ENCODE results near the gene INPP4B.

Gene INPP4B

GRCh38 chr4:142447009-142447408 lies 399.1 kb downstream of the INPP4B start:
- H3K4me3 ChIP-seq (ENCODE audit: control insufficient read depth, low read depth, low read length) = no peak overlapping the region
- TF ChIP-seq, protein P1, sequence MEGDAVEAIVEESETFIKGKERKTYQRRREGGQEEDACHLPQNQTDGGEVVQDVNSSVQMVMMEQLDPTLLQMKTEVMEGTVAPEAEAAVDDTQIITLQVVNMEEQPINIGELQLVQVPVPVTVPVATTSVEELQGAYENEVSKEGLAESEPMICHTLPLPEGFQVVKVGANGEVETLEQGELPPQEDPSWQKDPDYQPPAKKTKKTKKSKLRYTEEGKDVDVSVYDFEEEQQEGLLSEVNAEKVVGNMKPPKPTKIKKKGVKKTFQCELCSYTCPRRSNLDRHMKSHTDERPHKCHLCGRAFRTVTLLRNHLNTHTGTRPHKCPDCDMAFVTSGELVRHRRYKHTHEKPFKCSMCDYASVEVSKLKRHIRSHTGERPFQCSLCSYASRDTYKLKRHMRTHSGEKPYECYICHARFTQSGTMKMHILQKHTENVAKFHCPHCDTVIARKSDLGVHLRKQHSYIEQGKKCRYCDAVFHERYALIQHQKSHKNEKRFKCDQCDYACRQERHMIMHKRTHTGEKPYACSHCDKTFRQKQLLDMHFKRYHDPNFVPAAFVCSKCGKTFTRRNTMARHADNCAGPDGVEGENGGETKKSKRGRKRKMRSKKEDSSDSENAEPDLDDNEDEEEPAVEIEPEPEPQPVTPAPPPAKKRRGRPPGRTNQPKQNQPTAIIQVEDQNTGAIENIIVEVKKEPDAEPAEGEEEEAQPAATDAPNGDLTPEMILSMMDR (IDR thresholded peaks at IDR 0.05; ENCODE audit: control insufficient read depth, insufficient read depth, low read depth, low read length, missing control alignments) = no peak

GRCh38 chr4:142443469-142443868 lies 402.6 kb downstream of the INPP4B start:
- TF ChIP-seq, protein P1 (IDR thresholded peaks at IDR 0.05; ENCODE audit: control insufficient read depth, insufficient read depth, low read depth, low read length, missing control alignments) = no peak
- DNase-seq (ENCODE audit: low read depth) = no peak

More at GRCh38 chr4:142447009-142447408, 399.1 kb downstream of the INPP4B start:
- no peak for DNase-seq (ENCODE audit: low read depth)

DNA sequence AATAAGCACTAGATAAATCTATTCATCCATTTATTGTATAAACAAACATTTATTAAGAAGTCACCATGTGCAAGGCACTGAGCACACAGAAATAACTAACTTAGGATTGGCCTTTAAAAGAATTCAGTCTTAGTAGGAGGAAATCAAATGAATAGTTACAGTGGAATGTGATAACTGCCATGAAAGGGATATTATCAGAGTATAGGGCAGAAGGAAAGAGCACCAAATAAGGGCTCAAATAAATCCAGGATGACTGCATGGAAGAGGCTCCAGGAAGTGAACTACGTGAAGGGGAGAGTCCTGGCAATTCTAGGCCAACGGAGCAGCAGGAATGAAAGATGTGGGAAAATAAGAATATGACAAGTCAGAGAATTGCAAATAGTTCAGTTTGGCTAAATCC lies 406.0 kb downstream of the INPP4B start:
- H3K4me3 ChIP-seq (ENCODE audit: control insufficient read depth, low read depth, low read length) = no peak overlapping the region
- DNase-seq (ENCODE audit: low read depth) = no peak
- TF ChIP-seq, protein P1 (IDR thresholded peaks at IDR 0.05; ENCODE audit: control insufficient read depth, insufficient read depth, low read depth, low read length, missing control alignments) = no peak

More at GRCh38 chr4:142443469-142443868, 402.6 kb downstream of the INPP4B start:
- no peak overlapping the region for H3K4me3 ChIP-seq (ENCODE audit: control insufficient read depth, low read depth, low read length)

GRCh38 chr4:142435599-142436235 lies 410.4 kb downstream of the INPP4B start:
- no peak for DNase-seq (ENCODE audit: low read depth)
- H3K4me3 ChIP-seq (ENCODE audit: control insufficient read depth, low read depth, low read length) = no peak overlapping the region
- TF ChIP-seq, protein P1 (IDR thresholded peaks at IDR 0.05; ENCODE audit: control insufficient read depth, insufficient read depth, low read depth, low read length, missing control alignments) = no peak

DNA sequence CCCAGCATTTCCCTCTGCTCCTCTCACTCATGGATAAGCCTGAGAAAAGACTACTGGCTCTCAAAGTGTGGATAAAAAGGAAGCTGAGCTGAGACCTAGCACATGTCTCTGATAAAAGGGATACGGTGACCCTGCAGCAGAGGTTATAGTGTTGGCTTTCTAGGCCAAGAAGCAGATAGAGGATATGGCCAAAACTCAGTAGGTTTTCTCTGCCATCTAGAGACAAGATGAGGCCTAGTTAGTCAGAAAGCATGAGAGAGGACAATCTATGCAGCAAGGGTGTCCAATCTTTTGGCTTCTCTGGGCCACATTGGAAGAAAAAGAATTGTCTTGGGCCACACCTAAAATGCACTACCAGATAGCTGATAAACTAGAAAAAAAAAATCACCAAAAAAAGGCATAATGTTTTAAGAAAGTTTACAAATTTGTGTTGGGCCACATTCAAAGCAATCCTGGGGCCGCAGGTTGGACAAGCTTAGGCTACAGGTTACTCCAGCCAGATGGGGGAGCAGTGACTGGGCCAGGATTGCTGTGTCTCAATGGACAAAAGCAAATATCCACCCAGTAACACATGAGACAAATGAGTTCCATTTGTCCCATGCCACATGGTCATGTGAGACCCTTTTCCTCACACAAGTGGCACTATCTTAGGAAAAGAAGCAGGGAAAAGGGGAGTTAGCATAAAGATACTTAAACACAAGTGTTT lies 411.4 kb downstream of the INPP4B start:
- TF ChIP-seq, protein P1 (IDR thresholded peaks at IDR 0.05; ENCODE audit: control insufficient read depth, insufficient read depth, low read depth, low read length, missing control alignments) = no peak
- no peak overlapping the region for H3K4me3 ChIP-seq (ENCODE audit: control insufficient read depth, low read depth, low read length)
- DNase-seq (ENCODE audit: low read depth) = no peak

DNA sequence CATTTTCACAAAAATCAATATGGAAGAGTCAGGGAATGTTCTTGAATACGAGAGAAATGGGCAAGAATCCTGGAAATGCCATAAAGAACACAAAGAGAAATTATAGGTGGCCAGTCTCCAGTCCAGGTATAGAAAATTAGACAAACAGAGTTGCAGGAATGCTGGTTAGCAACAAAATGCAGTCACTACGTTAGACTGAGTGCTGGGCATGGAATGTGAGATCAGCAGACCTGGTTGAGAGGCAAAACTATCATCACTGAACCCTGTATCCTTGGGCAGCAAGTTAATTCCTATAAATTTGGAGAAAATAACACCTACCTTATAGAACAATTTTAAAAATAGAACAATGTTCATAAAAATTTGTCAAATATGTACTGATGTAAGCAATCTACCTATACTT lies 417.4 kb downstream of the INPP4B start:
- TF ChIP-seq, protein P1 (IDR thresholded peaks at IDR 0.05; ENCODE audit: control insufficient read depth, insufficient read depth, low read depth, low read length, missing control alignments) = no peak
- no peak for DNase-seq (ENCODE audit: low read depth)
- no peak overlapping the region for H3K4me3 ChIP-seq (ENCODE audit: control insufficient read depth, low read depth, low read length)

Measured in AG09309 (cell line).